HEK293 (cell line): ENCODE data around the gene NDOR1.
A peak's percentile ranks its signal among the peaks of the same experiment; 100 is the strongest.

Experiments
- ELK4 ChIP-seq: IDR thresholded peaks from 2 replicates; pipeline ENCODE4 v1.6.1; 2011; ENCODE audit warnings: mild to moderate bottlenecking, low read depth, low read length, borderline replicate concordance
- GFI1B ChIP-seq: fragments of 450-650 bp; formaldehyde crosslinking; IDR thresholded peaks from 2 replicates; pipeline ENCODE4 v1.5.1; 2016; ENCODE audit warnings: missing biosample characterization, missing genetic modification characterization
- IKZF3 ChIP-seq: fragments of 450-650 bp; IDR thresholded peaks from 2 replicates; pipeline ENCODE4 v1.5.0; 2018; ENCODE audit warnings: missing biosample characterization, mild to moderate bottlenecking, missing genetic modification characterization, moderate library complexity
- KLF10 ChIP-seq: fragments of 450-650 bp; IDR thresholded peaks from 2 replicates; pipeline ENCODE4 v1.5.1; 2018; ENCODE audit warnings: missing biosample characterization, mild to moderate bottlenecking, missing genetic modification characterization
- MZF1 ChIP-seq: fragments of 450-650 bp; formaldehyde crosslinking; IDR thresholded peaks from 2 replicates; pipeline ENCODE4 v1.5.1; 2017; ENCODE audit warnings: missing biosample characterization, missing genetic modification characterization, borderline replicate concordance
- OVOL3 ChIP-seq: fragments of 450-650 bp; formaldehyde crosslinking; IDR thresholded peaks from 2 replicates; pipeline ENCODE4 v1.5.1; 2016; ENCODE audit warnings: missing biosample characterization, missing genetic modification characterization
- REPIN1 ChIP-seq: fragments of 450-650 bp; formaldehyde crosslinking; IDR thresholded peaks from 2 replicates; pipeline ENCODE4 v1.5.1; 2017; ENCODE audit warnings: missing biosample characterization, missing genetic modification characterization, low read depth
- SALL2 ChIP-seq: fragments of 450-650 bp; formaldehyde crosslinking; IDR thresholded peaks from 2 replicates; pipeline ENCODE4 v1.5.0; 2017; ENCODE audit warnings: missing biosample characterization, mild to moderate bottlenecking, missing genetic modification characterization, borderline replicate concordance
- ZBTB1 ChIP-seq: fragments of 450-650 bp; formaldehyde crosslinking; IDR thresholded peaks from 2 replicates; pipeline ENCODE4 v1.5.1; 2016; ENCODE audit warnings: missing biosample characterization, missing genetic modification characterization
- ZBTB11 ChIP-seq: fragments of 450-650 bp; formaldehyde crosslinking; conservative IDR thresholded peaks from 2 replicates; pipeline ENCODE4 v1.5.1; 2016; ENCODE audit warnings: low read depth, missing biosample characterization, missing genetic modification characterization
- ZBTB44 ChIP-seq: fragments of 450-650 bp; IDR thresholded peaks from 2 replicates; pipeline ENCODE4 v1.5.1; 2018; ENCODE audit warnings: missing biosample characterization, mild to moderate bottlenecking, missing genetic modification characterization
- ZNF121 ChIP-seq: fragments of 450-650 bp; formaldehyde crosslinking; IDR thresholded peaks from 2 replicates; pipeline ENCODE4 v1.5.1; 2016; ENCODE audit warnings: missing biosample characterization, missing genetic modification characterization
- ZNF133 ChIP-seq: fragments of 450-650 bp; formaldehyde crosslinking; IDR thresholded peaks from 2 replicates; pipeline ENCODE4 v1.5.1; 2016; ENCODE audit warnings: missing biosample characterization, missing genetic modification characterization
- ZNF140 ChIP-seq: fragments of 450-650 bp; formaldehyde crosslinking; IDR thresholded peaks from 2 replicates; pipeline ENCODE4 v1.5.1; 2016; ENCODE audit warnings: missing biosample characterization, missing genetic modification characterization
- ZNF155 ChIP-seq: fragments of 450-650 bp; formaldehyde crosslinking; IDR thresholded peaks from 2 replicates; pipeline ENCODE4 v1.5.1; 2016; ENCODE audit warnings: missing biosample characterization, missing genetic modification characterization
- ZNF174 ChIP-seq: fragments of 450-650 bp; formaldehyde crosslinking; IDR thresholded peaks from 2 replicates; pipeline ENCODE4 v1.5.0; 2017; ENCODE audit warnings: missing biosample characterization, mild to moderate bottlenecking, missing genetic modification characterization
- ZNF2 ChIP-seq: fragments of 450-650 bp; formaldehyde crosslinking; IDR thresholded peaks from 2 replicates; pipeline ENCODE4 v1.5.1; 2016; ENCODE audit warnings: missing biosample characterization, missing genetic modification characterization
- ZNF24 ChIP-seq: fragments of 450-650 bp; formaldehyde crosslinking; IDR thresholded peaks from 2 replicates; pipeline ENCODE4 v1.5.1; 2016; ENCODE audit warnings: missing biosample characterization, missing genetic modification characterization
- ZNF324 ChIP-seq: fragments of 450-650 bp; formaldehyde crosslinking; IDR thresholded peaks from 2 replicates; pipeline ENCODE4 v1.5.1; 2016; ENCODE audit warnings: missing biosample characterization, missing genetic modification characterization
- ZNF391 ChIP-seq: fragments of 450-650 bp; formaldehyde crosslinking; IDR thresholded peaks from 2 replicates; pipeline ENCODE4 v1.5.1; 2016; ENCODE audit warnings: low read depth, missing biosample characterization, missing genetic modification characterization, borderline replicate concordance
- ZNF423 ChIP-seq: fragments of 450-650 bp; formaldehyde crosslinking; IDR thresholded peaks from 2 replicates; pipeline ENCODE4 v1.5.1; 2016; ENCODE audit warnings: missing biosample characterization, missing genetic modification characterization
- ZNF510 ChIP-seq: fragments of 450-650 bp; formaldehyde crosslinking; IDR thresholded peaks from 2 replicates; pipeline ENCODE4 v1.5.1; 2018; ENCODE audit warnings: mild to moderate bottlenecking, missing genetic modification characterization, missing biosample characterization; ENCODE audit not compliant: insufficient replicate concordance
- ZNF513 ChIP-seq: fragments of 450-650 bp; IDR thresholded peaks from 2 replicates; pipeline ENCODE4 v1.5.1; 2018; ENCODE audit warnings: missing biosample characterization, missing genetic modification characterization
- ZNF580 ChIP-seq: fragments of 450-650 bp; formaldehyde crosslinking; IDR thresholded peaks from 2 replicates; pipeline ENCODE4 v1.5.1; 2016; ENCODE audit warnings: missing biosample characterization, missing genetic modification characterization
- ZNF596 ChIP-seq: fragments of 450-650 bp; IDR thresholded peaks from 2 replicates; pipeline ENCODE4 v1.5.0; 2018; ENCODE audit warnings: missing biosample characterization, mild to moderate bottlenecking, missing genetic modification characterization, moderate library complexity
- ZNF623 ChIP-seq: fragments of 450-650 bp; formaldehyde crosslinking; IDR thresholded peaks from 2 replicates; pipeline ENCODE4 v1.5.1; 2016; ENCODE audit warnings: missing biosample characterization, missing genetic modification characterization
- ZNF624 ChIP-seq: fragments of 450-650 bp; formaldehyde crosslinking; IDR thresholded peaks from 2 replicates; pipeline ENCODE4 v1.5.1; 2017; ENCODE audit warnings: missing biosample characterization, missing genetic modification characterization
- ZNF629 ChIP-seq: fragments of 450-650 bp; formaldehyde crosslinking; IDR thresholded peaks from 2 replicates; pipeline ENCODE4 v1.5.1; 2017; ENCODE audit warnings: missing biosample characterization, missing genetic modification characterization
- ZNF664 ChIP-seq: fragments of 450-650 bp; formaldehyde crosslinking; IDR thresholded peaks from 2 replicates; pipeline ENCODE4 v1.5.1; 2016; ENCODE audit warnings: missing biosample characterization, missing genetic modification characterization
- ZNF843 ChIP-seq: fragments of 450-650 bp; formaldehyde crosslinking; IDR thresholded peaks from 2 replicates; pipeline ENCODE4 v1.5.1; 2016; ENCODE audit warnings: missing biosample characterization, missing genetic modification characterization
- TF ChIP-seq, protein P1 (sequence below): fragments of 450-650 bp; formaldehyde crosslinking; IDR thresholded peaks from 2 replicates; pipeline ENCODE4 v1.5.1; 2017; ENCODE audit warnings: missing biosample characterization, missing genetic modification characterization

NDOR1 gene

DNA sequence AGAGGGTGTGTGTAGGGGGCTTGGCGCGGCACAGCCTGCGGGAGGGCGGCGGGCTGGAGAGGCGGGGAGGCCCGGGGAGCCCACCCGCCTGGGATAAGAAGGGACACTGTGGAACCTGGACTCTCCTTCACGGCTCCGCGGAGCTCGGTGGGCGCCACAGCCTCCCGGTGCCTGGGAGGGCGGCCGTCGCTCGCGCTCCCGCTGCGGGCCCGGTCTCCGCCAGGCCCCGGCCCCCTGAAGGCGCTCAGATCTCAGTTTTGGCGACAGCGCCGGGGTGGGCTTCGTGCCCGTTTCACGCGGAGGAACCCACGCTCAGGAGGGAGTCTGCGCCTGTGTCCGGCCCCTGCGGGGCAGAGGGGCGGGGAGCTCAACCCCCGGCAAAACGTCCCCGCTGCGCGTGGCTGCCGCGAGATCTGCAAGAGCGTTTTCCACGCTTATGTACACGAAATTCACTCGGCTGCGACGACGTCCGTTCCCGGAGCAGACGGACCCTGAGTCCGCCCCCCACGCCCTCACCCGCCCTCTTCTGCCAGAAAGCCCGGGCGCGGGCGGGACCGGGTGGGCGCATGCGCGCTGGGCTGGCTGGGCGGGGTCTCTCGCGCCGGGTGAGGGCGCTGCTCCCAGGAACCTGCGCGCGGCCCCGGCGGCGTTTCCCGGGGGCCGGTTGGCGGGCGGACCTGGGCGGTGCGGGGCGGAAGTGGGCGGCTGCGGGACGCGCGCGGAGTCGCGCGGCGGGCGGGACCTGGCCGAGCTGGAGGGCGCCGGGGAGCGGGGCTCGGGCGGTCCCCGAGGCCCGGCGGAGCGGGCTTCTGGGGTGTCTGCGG, 49.3 kb downstream of the NDOR1 start, which contains the start of gene NELFB (continued):
- TF ChIP-seq ZBTB1 (tag by site-specific recombination): no peak; the same call in 1 of the 2 replicates
- TF ChIP-seq ZNF513 (tag by site-specific recombination): peak; percentile 20; the same call in 1 of the 2 replicates
- TF ChIP-seq ZNF324 (tag by site-specific recombination): no peak
- TF ChIP-seq, protein P1, sequence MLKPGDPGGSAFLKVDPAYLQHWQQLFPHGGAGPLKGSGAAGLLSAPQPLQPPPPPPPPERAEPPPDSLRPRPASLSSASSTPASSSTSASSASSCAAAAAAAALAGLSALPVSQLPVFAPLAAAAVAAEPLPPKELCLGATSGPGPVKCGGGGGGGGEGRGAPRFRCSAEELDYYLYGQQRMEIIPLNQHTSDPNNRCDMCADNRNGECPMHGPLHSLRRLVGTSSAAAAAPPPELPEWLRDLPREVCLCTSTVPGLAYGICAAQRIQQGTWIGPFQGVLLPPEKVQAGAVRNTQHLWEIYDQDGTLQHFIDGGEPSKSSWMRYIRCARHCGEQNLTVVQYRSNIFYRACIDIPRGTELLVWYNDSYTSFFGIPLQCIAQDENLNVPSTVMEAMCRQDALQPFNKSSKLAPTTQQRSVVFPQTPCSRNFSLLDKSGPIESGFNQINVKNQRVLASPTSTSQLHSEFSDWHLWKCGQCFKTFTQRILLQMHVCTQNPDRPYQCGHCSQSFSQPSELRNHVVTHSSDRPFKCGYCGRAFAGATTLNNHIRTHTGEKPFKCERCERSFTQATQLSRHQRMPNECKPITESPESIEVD (tag by site-specific recombination): no peak
- TF ChIP-seq ZBTB11 (tag by site-specific recombination): peak; percentile 95
- peak; percentile 76; the same call in 1 of the 2 replicates for TF ChIP-seq ZBTB44
- no peak for TF ChIP-seq ZNF140 (tag by site-specific recombination)
- TF ChIP-seq GFI1B (tag by site-specific recombination): no peak
- TF ChIP-seq ZNF2 (tag by site-specific recombination): no peak; the same call in 1 of the 2 replicates
- TF ChIP-seq REPIN1 (tag by site-specific recombination): no peak
- TF ChIP-seq ZNF510: no peak
- TF ChIP-seq ZNF24 (tag by site-specific recombination): no peak
- TF ChIP-seq ZNF624 (tag by site-specific recombination): no peak
- no peak; the same call in 1 of the 2 replicates for TF ChIP-seq ZNF391 (tag by site-specific recombination)
- peak; percentile 38; the same call in 1 of the 2 replicates for TF ChIP-seq IKZF3 (tag by site-specific recombination)
- no peak for TF ChIP-seq ZNF174
- no peak for TF ChIP-seq ZNF133 (tag by site-specific recombination)
- no peak for TF ChIP-seq SALL2 (tag by site-specific recombination)
- TF ChIP-seq OVOL3 (tag by site-specific recombination): no peak; the same call in 1 of the 2 replicates
- no peak for TF ChIP-seq ELK4
- 0 out of 2 replicates have a peak, but pooled peaks have one; percentile 21 for TF ChIP-seq ZNF121
- no peak; the same call in 1 of the 2 replicates for TF ChIP-seq ZNF629 (tag by site-specific recombination)
- TF ChIP-seq KLF10 (tag by site-specific recombination): peak; percentile 70
- TF ChIP-seq ZNF623 (tag by site-specific recombination): no peak
- no peak for TF ChIP-seq ZNF423 (tag by site-specific recombination)
- no peak for TF ChIP-seq ZNF843
- TF ChIP-seq ZNF580 (tag by site-specific recombination): no peak
- TF ChIP-seq ZNF664 (tag by site-specific recombination): no peak
- TF ChIP-seq ZNF596 (tag by site-specific recombination): peak; percentile 31; the same call in 1 of the 2 replicates
- TF ChIP-seq MZF1 (tag by site-specific recombination): no peak
- no peak for TF ChIP-seq ZNF155 (tag by site-specific recombination)
